ENCODE data around the gene LRP1-AS.

GRCh38 chr12:57111031-57111734 is 36.2 kb downstream of the LRP1-AS start, which contains the start of gene STAT6:
- TF ChIP-seq POLR2A (IDR thresholded peaks at IDR 0.05) (peak; percentile 68), CTCF (IDR thresholded peaks at IDR 0.05) (no peak)
